Stimulated activated CD4-positive, alpha-beta T cell treated with anti-CD3 and anti-CD28 coated beads, Interleukin-1b, Interleukin-23, amount 100 ng/mL, for 24 hours (primary cell): ENCODE data around the gene CCL7.

Source experiments
- DNase-seq, 4 experiments: peaks; one replicate each; pipeline ENCODE4 v3.0.0-alpha.2; 2020; ENCODE audit warnings: low read depth in 4 of 4, low spot score in 1 of 4

The CCL7 gene

GRCh38 chr17:34285286-34285792 lies 15.3 kb downstream of the CCL7 start, which contains the start of gene CCL11:
Gene CCL11 (plus strand): TSS chr17:34285742. CDS start chr17:34285809, 67 bp downstream.
- no peak for DNase-seq

GRCh38 chr17:34287875-34288274 lies 17.9 kb downstream of the CCL7 start:
- DNase-seq = no peak

- DNase-seq = no peak
Observed at GRCh38 chr17:34290586-34290985, 20.6 kb downstream of the CCL7 start.

GRCh38 chr17:34291721-34292348 lies 21.8 kb downstream of the CCL7 start:
- DNase-seq = no peak

- DNase-seq = no peak
Observed at GRCh38 chr17:34299027-34299426, 29.0 kb downstream of the CCL7 start.

- no peak for DNase-seq
Observed at GRCh38 chr17:34299956-34300577, 30.0 kb downstream of the CCL7 start.

- no peak for DNase-seq
Observed at GRCh38 chr17:34300652-34301370, 30.8 kb downstream of the CCL7 start.

GRCh38 chr17:34301986-34302385 lies 32.0 kb downstream of the CCL7 start:
- no peak for DNase-seq

- no peak for DNase-seq
Observed at GRCh38 chr17:34302636-34303035, 32.6 kb downstream of the CCL7 start.

- DNase-seq = no peak
Observed at GRCh38 chr17:34303606-34304005, 33.6 kb downstream of the CCL7 start.

- no peak for DNase-seq
Observed at GRCh38 chr17:34305061-34305460, 35.0 kb downstream of the CCL7 start.

GRCh38 chr17:34305606-34306005 lies 35.6 kb downstream of the CCL7 start:
- DNase-seq = no peak

- no peak for DNase-seq
Observed at GRCh38 chr17:34306466-34306865, 36.4 kb downstream of the CCL7 start.

GRCh38 chr17:34307110-34307509 lies 37.1 kb downstream of the CCL7 start:
- no peak for DNase-seq

GRCh38 chr17:34308371-34308770 lies 38.4 kb downstream of the CCL7 start:
- no peak for DNase-seq

GRCh38 chr17:34311291-34311690 lies 41.3 kb downstream of the CCL7 start:
- DNase-seq = no peak

GRCh38 chr17:34312080-34312479 lies 42.1 kb downstream of the CCL7 start:
- DNase-seq = no peak

- no peak for DNase-seq
Observed at GRCh38 chr17:34313164-34313563, 43.1 kb downstream of the CCL7 start.

GRCh38 chr17:34314279-34314678 lies 44.3 kb downstream of the CCL7 start:
- DNase-seq = no peak

GRCh38 chr17:34318474-34318873 lies 48.5 kb downstream of the CCL7 start:
- DNase-seq = no peak

GRCh38 chr17:34319039-34319483 lies 49.0 kb downstream of the CCL7 start, which contains the start of gene CCL8:
Gene CCL8 (plus strand): TSS chr17:34319435. CDS start chr17:34319502, 67 bp downstream.
- no peak for DNase-seq
